Thoracic aorta endothelial cell (primary cell): ENCODE data around the gene TNFSF12. TPM values are rescaled to one million over a fixed set of nuclear protein-coding genes. Genes with fewer than 3 reads are reported as not detected.

Source experiments
- small RNA-seq: library from RNA; depleted of rRNA; stranded (forward); fragments of <200 nt; gene quantifications from one replicate; pipeline ENCODE3, GENCODE V24; 2012
- total RNA-seq: library from RNA; depleted of rRNA; stranded (reverse); fragments of >200 nt; gene quantifications from 2 replicates; pipeline ENCODE4 v1.2.3, GENCODE V29; 2012

TNFSF12 gene
- 12.5 and 12.6 TPM in 2 replicates for total RNA-seq

GRCh38 chr17:7548585-7549400 is at the start of gene TNFSF12:
TSS of gene TNFSF12 (plus strand) at chr17:7549058. CDS start at chr17:7549154, 96 bp downstream.

GRCh38 chr17:7558544-7559319 is 9.9 kb downstream of the TNFSF12 start, which contains the start of gene TNFSF13:
TSS of gene TNFSF13 (plus strand) at chr17:7558750. CDS start at chr17:7559040, 290 bp downstream.

GRCh38 chr17:7561589-7562207 is 12.8 kb downstream of the TNFSF12 start, which contains the start of gene SENP3:
TSS of gene SENP3 (plus strand) at chr17:7561919. CDS start at chr17:7563077, 1,158 bp downstream.

GRCh38 chr17:7579001-7579833 is 30.4 kb downstream of the TNFSF12 start, which contains the start of gene CD68:
TSS of gene CD68 (plus strand) at chr17:7579638. CDS start at chr17:7579678, 40 bp downstream.

GRCh38 chr17:7583253-7584109 is 34.6 kb downstream of the TNFSF12 start, which contains the start of gene MPDU1:
TSS of gene MPDU1 (plus strand) at chr17:7583852. CDS start at chr17:7583863, 11 bp downstream.

GRCh38 chr17:7589891-7590691 is 41.2 kb downstream of the TNFSF12 start, which contains the start of gene SOX15:
TSS of gene SOX15 (minus strand) at chr17:7590094. CDS start at chr17:7589676, 418 bp downstream.

Small RNAs within 50 kb of the gene (small RNA-seq; reads per million reads assigned to genes)
- gene CD68 (not detected), gene RF00019 (not detected), gene SNORA48 (not detected), gene SNORD10 (not detected)

Other genes starting within 250 kb of the TNFSF12 start
- gene EIF5A, start 241.4 kb upstream of the TNFSF12 start, total RNA-seq: 863 and 945 TPM in 2 replicates
- gene GPS2, start 233.7 kb upstream of the TNFSF12 start, total RNA-seq: 44.3 and 44.5 TPM in 2 replicates
- 17.3 and 23.5 TPM in 2 replicates for gene NEURL4, start 219.7 kb upstream of the TNFSF12 start, total RNA-seq
- gene ACAP1, start 212.5 kb upstream of the TNFSF12 start, total RNA-seq: not detected in 2 replicates
- gene KCTD11, start 196.9 kb upstream of the TNFSF12 start, total RNA-seq: 2.1 and 2.6 TPM in 2 replicates
- not detected in 2 replicates for gene TMEM95, start 193.9 kb upstream of the TNFSF12 start, total RNA-seq
- gene TNK1, start 168.0 kb upstream of the TNFSF12 start, total RNA-seq: 0.27 and 0.29 TPM in 2 replicates
- 19.5 and 22.2 TPM in 2 replicates for gene PLSCR3, start 154.5 kb upstream of the TNFSF12 start, total RNA-seq
- gene TMEM256, start 145.0 kb upstream of the TNFSF12 start, total RNA-seq: 49.5 and 65.8 TPM in 2 replicates
- gene NLGN2, start 141.2 kb upstream of the TNFSF12 start, total RNA-seq: 4.5 and 7.3 TPM in 2 replicates
- gene SPEM1, start 128.7 kb upstream of the TNFSF12 start, total RNA-seq: not detected in 2 replicates
- gene SPEM2, start 123.4 kb upstream of the TNFSF12 start, total RNA-seq: not detected in 2 replicates
- gene SPEM3, start 120.2 kb upstream of the TNFSF12 start, total RNA-seq: not detected in 2 replicates
- gene TMEM102, start 113.6 kb upstream of the TNFSF12 start, total RNA-seq: 4.7 and 5.5 TPM in 2 replicates
- 0.22 and 0.27 TPM in 2 replicates for gene FGF11, start 109.5 kb upstream of the TNFSF12 start, total RNA-seq
- gene CHRNB1, start 104.0 kb upstream of the TNFSF12 start, total RNA-seq: 4.4 and 4.8 TPM in 2 replicates
- gene ZBTB4, start 69.4 kb upstream of the TNFSF12 start, total RNA-seq: 17.6 and 23.3 TPM in 2 replicates
- gene SLC35G6, start 67.6 kb upstream of the TNFSF12 start, total RNA-seq: not detected in 2 replicates
- 110 and 117 TPM in 2 replicates for gene POLR2A, start 64.7 kb upstream of the TNFSF12 start, total RNA-seq
- gene TNFSF13, start 9.7 kb downstream of the TNFSF12 start, total RNA-seq: 2.7 and 3.1 TPM in 2 replicates
- 66.1 and 78.8 TPM in 2 replicates for gene SENP3, start 12.9 kb downstream of the TNFSF12 start, total RNA-seq
- gene CD68, start 30.6 kb downstream of the TNFSF12 start, total RNA-seq: 5.5 and 5.8 TPM in 2 replicates
- gene MPDU1, start 34.8 kb downstream of the TNFSF12 start, total RNA-seq: 103 and 144 TPM in 2 replicates
- not detected in 2 replicates for gene SOX15, start 41.0 kb downstream of the TNFSF12 start, total RNA-seq
- gene FXR2, start 65.8 kb downstream of the TNFSF12 start, total RNA-seq: 30.5 and 33.8 TPM in 2 replicates
- gene SAT2, start 78.8 kb downstream of the TNFSF12 start, total RNA-seq: 21.8 and 24.5 TPM in 2 replicates
- not detected in 2 replicates for gene SHBG, start 81.1 kb downstream of the TNFSF12 start, total RNA-seq
- not detected in 2 replicates for gene ATP1B2, start 101.9 kb downstream of the TNFSF12 start, total RNA-seq
- 84.7 and 89.0 TPM in 2 replicates for gene TP53, start 138.4 kb downstream of the TNFSF12 start, total RNA-seq
- 14.0 and 18.1 TPM in 2 replicates for gene WRAP53, start 139.4 kb downstream of the TNFSF12 start, total RNA-seq
- 0.36 and 0.53 TPM in 2 replicates for gene EFNB3, start 156.1 kb downstream of the TNFSF12 start, total RNA-seq
- 0.36 TPM in 1 of 2 replicates, not detected in the other for gene DNAH2, start 168.7 kb downstream of the TNFSF12 start, total RNA-seq